GM19397 (cell line): ENCODE measurements around the gene DCANP1.
"Not testable (repeated sequence)": the region's sequence is repeated elsewhere in the genome, so short reads cannot be mapped to it uniquely, and the experiment has no call there.

Experiments
- ATAC-seq: cut with Tn5 transposase; IDR thresholded peaks from one replicate; pipeline ENCODE4 v1.9.1; 2021; ENCODE audit warnings: mild to moderate bottlenecking, moderate library complexity; ENCODE audit not compliant: unreplicated experiment

DCANP1 gene

GRCh38 chr5:135447298-135447929 lies at the start of gene DCANP1:
TSS of gene DCANP1 (minus strand) at chr5:135447348. CDS start at chr5:135447108, 240 bp downstream.
- ATAC-seq, result no peak

- not testable (repeated sequence) for ATAC-seq
Measured at GRCh38 chr5:135495531-135495930, 48.4 kb upstream of the DCANP1 start.

- no peak for ATAC-seq
Measured at GRCh38 chr5:135494196-135494595, 47.0 kb upstream of the DCANP1 start.

GRCh38 chr5:135493406-135494180 lies 46.4 kb upstream of the DCANP1 start:
- no peak for ATAC-seq

- ATAC-seq, result no peak
Measured at GRCh38 chr5:135492319-135492626, 45.1 kb upstream of the DCANP1 start.

- ATAC-seq, result no peak
Measured at GRCh38 chr5:135491552-135492318, 44.6 kb upstream of the DCANP1 start.

- no peak for ATAC-seq
Measured at GRCh38 chr5:135491038-135491551, 43.9 kb upstream of the DCANP1 start.

GRCh38 chr5:135490245-135491037 lies 43.3 kb upstream of the DCANP1 start:
- no peak for ATAC-seq

GRCh38 chr5:135489466-135490244 lies 42.5 kb upstream of the DCANP1 start:
- ATAC-seq, result no peak

GRCh38 chr5:135488727-135489465 lies 41.7 kb upstream of the DCANP1 start:
- no peak for ATAC-seq

- ATAC-seq, result no peak
Measured at GRCh38 chr5:135487839-135488514, 40.8 kb upstream of the DCANP1 start.

- ATAC-seq, result no peak
Measured at GRCh38 chr5:135487037-135487395, 39.9 kb upstream of the DCANP1 start.

GRCh38 chr5:135486131-135487036 lies 39.2 kb upstream of the DCANP1 start:
- ATAC-seq, result no peak

GRCh38 chr5:135484674-135485086 lies 37.5 kb upstream of the DCANP1 start:
- no peak for ATAC-seq

GRCh38 chr5:135483254-135483653 lies 36.1 kb upstream of the DCANP1 start:
- ATAC-seq, result no peak

GRCh38 chr5:135482381-135482933 lies 35.3 kb upstream of the DCANP1 start:
- ATAC-seq, result no peak

GRCh38 chr5:135481909-135482311 lies 34.8 kb upstream of the DCANP1 start:
- no peak for ATAC-seq

- ATAC-seq, result no peak
Measured at GRCh38 chr5:135481387-135481786, 34.2 kb upstream of the DCANP1 start.
